ENCODE data around the gene TPSAB1. TPM values are rescaled to one million over a fixed set of nuclear protein-coding genes. Genes with fewer than 3 reads are reported as not detected.
A peak's percentile ranks its signal among the peaks of the same experiment; 100 is the strongest.

TPSAB1 gene
- total RNA-seq, 3 donors from 2014 or later, result 7.8 to 51.7 (median 46.2) TPM

GRCh38 chr16:1279945-1280589 lies 39.6 kb downstream of the TPSAB1 start:
- no peaks in the 10 kb centered on the region for H3K4me1 ChIP-seq (ENCODE audit: low read depth)
- ATAC-seq (no peak), DNase-seq (peak in 1 of 3 donors; percentile 45)
- H3K36me3 ChIP-seq (ENCODE audit: low read depth), result no peaks in the 10 kb centered on the region
- TF ChIP-seq CTCF (IDR thresholded peaks at IDR 0.05), result no peak
- intact Hi-C loops (cut with DNase I, micrococcal nuclease), result no loop called here
- no peak overlapping the region for H3K4me3 ChIP-seq
- H3K9me3 ChIP-seq, result no peaks in the 10 kb centered on the region

- Histone ChIP-seq H3K4me3 (no peak overlapping the region), H3K4me1 (ENCODE audit: low read depth) (no peaks in the 10 kb centered on the region), H3K9me3 (no peaks in the 10 kb centered on the region), H3K36me3 (ENCODE audit: low read depth) (no peaks in the 10 kb centered on the region)
- intact Hi-C loops (cut with DNase I, micrococcal nuclease), result no loop called here
- TF ChIP-seq CTCF (IDR thresholded peaks at IDR 0.05), result no peak
- DNase-seq (no peak), ATAC-seq (no peak)
These were observed 40.3 kb downstream of the TPSAB1 start for GRCh38 chr16:1280783-1281182.

GRCh38 chr16:1281517-1281916 lies 41.0 kb downstream of the TPSAB1 start:
- intact Hi-C loops (cut with DNase I, micrococcal nuclease), result no loop called here
- no peak for ATAC-seq
- Histone ChIP-seq H3K36me3 (ENCODE audit: low read depth) (no peaks in the 10 kb centered on the region), H3K4me3 (no peak overlapping the region), H3K4me1 (ENCODE audit: low read depth) (no peaks in the 10 kb centered on the region), H3K9me3 (no peaks in the 10 kb centered on the region)
- no peak for DNase-seq
- no peak for TF ChIP-seq CTCF (IDR thresholded peaks at IDR 0.05)

GRCh38 chr16:1282324-1282973 lies 41.9 kb downstream of the TPSAB1 start:
- H3K36me3 ChIP-seq (ENCODE audit: low read depth), result no peaks in the 10 kb centered on the region
- H3K4me3 ChIP-seq, result no peak overlapping the region
- intact Hi-C loops (cut with DNase I, micrococcal nuclease), result no loop called here
- no peak for ATAC-seq
- DNase-seq, result peak in 1 of 3 donors; percentile 37
- no peak for TF ChIP-seq CTCF (IDR thresholded peaks at IDR 0.05)
- no peaks in the 10 kb centered on the region for H3K4me1 ChIP-seq (ENCODE audit: low read depth)
- no peaks in the 10 kb centered on the region for H3K9me3 ChIP-seq

GRCh38 chr16:1283296-1283695 lies 42.8 kb downstream of the TPSAB1 start:
- TF ChIP-seq CTCF (IDR thresholded peaks at IDR 0.05), result no peak
- Histone ChIP-seq H3K4me3 (no peak overlapping the region), H3K36me3 (ENCODE audit: low read depth) (no peaks in the 10 kb centered on the region), H3K4me1 (ENCODE audit: low read depth) (no peaks in the 10 kb centered on the region), H3K9me3 (no peaks in the 10 kb centered on the region)
- ATAC-seq, result no peak
- intact Hi-C loops (cut with DNase I, micrococcal nuclease), result no loop called here
- peak in 1 of 3 donors; percentile 25 for DNase-seq
